GM13977 (cell line): ENCODE measurements around the gene LPP.

Experiments
- DNase-seq: peaks from one replicate; pipeline ENCODE4 v3.0.0; 2012; ENCODE audit warnings: low spot score
- in situ Hi-C: fragments of 300-500 bp; cut with MboI; formaldehyde crosslinking; loops from one replicate; pipeline ENCODE4 v1.12.0; 2022; ENCODE audit warnings: low sequenced_read_pairs, low pct_unique_long_range_greater_than_20kb, mixed read lengths, inconsistent platforms; ENCODE audit not compliant: unreplicated experiment
- TF ChIP-seq, protein P1 (sequence below): IDR thresholded peaks from 2 replicates; pipeline ENCODE4 v1.5.1; 2012; ENCODE audit warnings: mild to moderate bottlenecking, control low read depth; ENCODE audit not compliant: insufficient read depth; ENCODE audit errors: extremely low read depth, missing control alignments

The LPP gene

GRCh38 chr3:188918093-188918492, 764.1 kb downstream of the LPP start:
- TF ChIP-seq, protein P1, sequence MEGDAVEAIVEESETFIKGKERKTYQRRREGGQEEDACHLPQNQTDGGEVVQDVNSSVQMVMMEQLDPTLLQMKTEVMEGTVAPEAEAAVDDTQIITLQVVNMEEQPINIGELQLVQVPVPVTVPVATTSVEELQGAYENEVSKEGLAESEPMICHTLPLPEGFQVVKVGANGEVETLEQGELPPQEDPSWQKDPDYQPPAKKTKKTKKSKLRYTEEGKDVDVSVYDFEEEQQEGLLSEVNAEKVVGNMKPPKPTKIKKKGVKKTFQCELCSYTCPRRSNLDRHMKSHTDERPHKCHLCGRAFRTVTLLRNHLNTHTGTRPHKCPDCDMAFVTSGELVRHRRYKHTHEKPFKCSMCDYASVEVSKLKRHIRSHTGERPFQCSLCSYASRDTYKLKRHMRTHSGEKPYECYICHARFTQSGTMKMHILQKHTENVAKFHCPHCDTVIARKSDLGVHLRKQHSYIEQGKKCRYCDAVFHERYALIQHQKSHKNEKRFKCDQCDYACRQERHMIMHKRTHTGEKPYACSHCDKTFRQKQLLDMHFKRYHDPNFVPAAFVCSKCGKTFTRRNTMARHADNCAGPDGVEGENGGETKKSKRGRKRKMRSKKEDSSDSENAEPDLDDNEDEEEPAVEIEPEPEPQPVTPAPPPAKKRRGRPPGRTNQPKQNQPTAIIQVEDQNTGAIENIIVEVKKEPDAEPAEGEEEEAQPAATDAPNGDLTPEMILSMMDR: no peak

GRCh38 chr3:188923671-188924070, 769.7 kb downstream of the LPP start:
- in situ Hi-C loops: no loop called here
- no peak for DNase-seq
- TF ChIP-seq, protein P1: no peak

More at GRCh38 chr3:188918093-188918492, 764.1 kb downstream of the LPP start:
- in situ Hi-C loops: no loop called here
- DNase-seq: no peak

GRCh38 chr3:188925376-188925775, 771.4 kb downstream of the LPP start:
- in situ Hi-C loops: no loop called here
- no peak for DNase-seq
- TF ChIP-seq, protein P1: no peak

DNA sequence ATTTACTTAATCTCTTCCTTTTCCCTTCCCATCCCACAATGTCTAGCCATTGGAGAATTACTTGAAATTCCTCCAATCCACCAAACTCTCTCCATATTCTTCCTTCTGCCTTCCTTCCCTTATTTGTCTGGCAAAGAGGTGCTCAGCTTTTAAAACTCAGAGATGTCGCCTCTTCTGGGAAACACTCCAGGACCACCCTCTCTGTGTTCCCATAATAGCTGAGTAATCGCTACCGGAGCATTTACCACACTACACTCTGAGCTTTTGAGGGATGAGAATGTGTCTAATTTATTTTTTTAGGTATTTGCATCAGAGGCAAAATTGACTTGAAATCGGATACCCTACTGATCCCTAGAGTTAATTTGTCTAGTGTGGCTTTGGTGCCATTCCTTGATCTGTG, 772.2 kb downstream of the LPP start:
- DNase-seq: no peak
- in situ Hi-C loops: no loop called here
- TF ChIP-seq, protein P1: no peak

- no peak for DNase-seq
- in situ Hi-C loops: no loop called here
- TF ChIP-seq, protein P1: no peak
Observed at GRCh38 chr3:188926741-188927511, 773.0 kb downstream of the LPP start.

- in situ Hi-C loops: no loop called here
- no peak for DNase-seq
- TF ChIP-seq, protein P1: no peak
Observed at GRCh38 chr3:188927971-188928370, 774.0 kb downstream of the LPP start.
